ENCODE data around the gene MGST2. TPM values are rescaled to one million over a fixed set of nuclear protein-coding genes. Genes with fewer than 3 reads are reported as not detected.
A peak's percentile ranks its signal among the peaks of the same experiment; 100 is the strongest.

MGST2 gene
- total and polyA plus RNA-seq, 2 experiments from 2014 or later: 4.6 to 19.1 TPM

DNA sequence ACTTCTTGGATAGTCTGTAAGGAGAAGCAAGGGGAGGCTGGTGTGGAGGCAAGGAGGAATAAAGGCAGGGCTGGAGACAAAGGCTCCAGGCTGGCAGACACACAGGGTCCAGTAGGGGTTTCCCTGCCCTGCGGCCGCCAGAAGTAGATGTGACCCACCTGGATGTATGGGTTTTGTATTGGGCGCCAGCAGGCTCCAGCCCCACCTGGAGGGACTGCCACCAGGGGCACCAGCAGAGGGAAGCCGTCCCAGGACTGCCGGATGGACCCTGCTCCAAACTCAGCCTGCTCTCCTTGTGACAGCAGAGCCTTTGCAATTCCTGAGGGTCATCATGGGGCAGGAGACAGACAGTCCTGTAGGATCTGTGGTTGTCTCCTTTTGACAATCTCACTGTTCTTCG lies 52.7 kb downstream of the MGST2 start:
- Histone ChIP-seq H3K36me3 (ENCODE audit: insufficient read depth) (no peaks in the 10 kb centered on the region), H2AFZ (no peak overlapping the region), H3F3A (replicated peaks; ENCODE audit: low read depth) (no peaks in the 10 kb centered on the region), H3K4me3 (no peak overlapping the region), H3K9me2 (ENCODE audit: insufficient read depth) (no peaks in the 10 kb centered on the region), H3K27me3 (ENCODE audit: insufficient read depth) (peaks cover 46% of the 10 kb centered on the region), H4K20me1 (replicated peaks; ENCODE audit: insufficient read depth) (0 out of 2 replicates have a peak, but pooled peaks cover 3% of the 10 kb centered on the region), H3K4me1 (ENCODE audit: insufficient read depth) (no peaks in the 10 kb centered on the region), H3K27ac (ENCODE audit: low read depth) (no peak overlapping the region), H3K4me2 (no peak overlapping the region), H3K79me2 (replicated peaks; ENCODE audit: insufficient read depth) (no peaks in the 10 kb centered on the region)
- peaks cover 27% of the 10 kb centered on the region for H3K27me3 Mint-ChIP-seq (ENCODE audit: insufficient read depth, low read depth, poor library complexity)
- H3K27ac Mint-ChIP-seq: no peak overlapping the region
- H3K4me1 Mint-ChIP-seq: peaks cover 2% of the 10 kb centered on the region; the same call in 1 of the 3 replicates
- ATAC-seq: peak; percentile 61
- H3K4me3 Mint-ChIP-seq: no peak overlapping the region
- TF ChIP-seq STAT1 (IDR thresholded peaks at IDR 0.05; ENCODE audit: unreplicated experiment): no peak
- no peak for TF ChIP-seq ZNF462 (CRISPR knock-in tag; IDR thresholded peaks at IDR 0.05)
- TF ChIP-seq NANOG (IDR thresholded peaks at IDR 0.05; ENCODE audit: borderline replicate concordance): no peak
- TF ChIP-seq EZH2phosphoT487 (IDR thresholded peaks at IDR 0.05; ENCODE audit: unreplicated experiment): no peak
- TF ChIP-seq REST (IDR thresholded peaks at IDR 0.05; ENCODE audit: unreplicated experiment): no peak
- TF ChIP-seq, protein P1, sequence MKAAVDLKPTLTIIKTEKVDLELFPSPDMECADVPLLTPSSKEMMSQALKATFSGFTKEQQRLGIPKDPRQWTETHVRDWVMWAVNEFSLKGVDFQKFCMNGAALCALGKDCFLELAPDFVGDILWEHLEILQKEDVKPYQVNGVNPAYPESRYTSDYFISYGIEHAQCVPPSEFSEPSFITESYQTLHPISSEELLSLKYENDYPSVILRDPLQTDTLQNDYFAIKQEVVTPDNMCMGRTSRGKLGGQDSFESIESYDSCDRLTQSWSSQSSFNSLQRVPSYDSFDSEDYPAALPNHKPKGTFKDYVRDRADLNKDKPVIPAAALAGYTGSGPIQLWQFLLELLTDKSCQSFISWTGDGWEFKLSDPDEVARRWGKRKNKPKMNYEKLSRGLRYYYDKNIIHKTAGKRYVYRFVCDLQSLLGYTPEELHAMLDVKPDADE (IDR thresholded peaks at IDR 0.05): no peak
- TF ChIP-seq EZH2 (IDR thresholded peaks at IDR 0.05; ENCODE audit: low read depth, unreplicated experiment): no peak
- TF ChIP-seq POLR2AphosphoS5 (IDR thresholded peaks at IDR 0.05; ENCODE audit: low read depth): no peak
- TF ChIP-seq CREB1 (CRISPR knock-in tag; IDR thresholded peaks at IDR 0.05; ENCODE audit: low read depth): no peak
- no peak for TF ChIP-seq ZNF114 (CRISPR knock-in tag; IDR thresholded peaks at IDR 0.05)
- no peak for TF ChIP-seq CTCF (conservative IDR thresholded peaks at IDR 0.05; ENCODE audit: low read depth in 2 of 2)
- TF ChIP-seq ZNF331 (CRISPR knock-in tag; IDR thresholded peaks at IDR 0.05; ENCODE audit: low read depth): no peak
- TF ChIP-seq JUNB (IDR thresholded peaks at IDR 0.05; ENCODE audit: unreplicated experiment): no peak
- DNase-seq (ENCODE audit: low spot score): no peak
- H3K9me3 Mint-ChIP-seq: no peaks in the 10 kb centered on the region
- no peaks in the 10 kb centered on the region; the same call in 2 of the 3 replicates for H3K36me3 Mint-ChIP-seq (ENCODE audit: low read depth)

All from GM23338 (cell line).